Activated naive CD4-positive, alpha-beta T cell treated with anti-CD3 and anti-CD28 coated beads, Interleukin-2, amount 50 U/mL, for 24 hours (primary cell): ENCODE data around the gene CD44.

ENCODE experiments used
- H3K27ac Mint-ChIP-seq: one replicate; pipeline ENCODE4 v1.8.0; 2021; ENCODE audit warnings: mild to moderate bottlenecking, mixed read lengths
- H3K27me3 Mint-ChIP-seq: one replicate; pipeline ENCODE4 v1.8.0; 2021; ENCODE audit warnings: mixed read lengths
- H3K36me3 Mint-ChIP-seq: one replicate; pipeline ENCODE4 v1.8.0; 2021; ENCODE audit warnings: mixed read lengths
- H3K4me1 Mint-ChIP-seq: one replicate; pipeline ENCODE4 v1.8.0; 2021; ENCODE audit warnings: mixed read lengths
- H3K4me3 Mint-ChIP-seq: one replicate; pipeline ENCODE4 v1.8.0; 2021; ENCODE audit warnings: mild to moderate bottlenecking, mixed read lengths
- H3K9me3 Mint-ChIP-seq: one replicate; pipeline ENCODE4 v1.8.0; 2021; ENCODE audit warnings: mixed read lengths

CD44 gene

GRCh38 chr11:35169112-35169511 is 30.1 kb downstream of the CD44 start:
- no peaks in the 10 kb centered on the region for H3K9me3 Mint-ChIP-seq
- H3K36me3 Mint-ChIP-seq = peaks cover 36% of the 10 kb centered on the region
- H3K27ac Mint-ChIP-seq = peak overlapping the region; percentile 97
- peaks cover 100% of the 10 kb centered on the region for H3K4me1 Mint-ChIP-seq
- H3K27me3 Mint-ChIP-seq = no peaks in the 10 kb centered on the region
- peak overlapping the region; percentile 69 for H3K4me3 Mint-ChIP-seq

GRCh38 chr11:35169754-35170153 is 30.8 kb downstream of the CD44 start:
- H3K4me3 Mint-ChIP-seq = peak overlapping the region; percentile 69
- peak overlapping the region; percentile 97 for H3K27ac Mint-ChIP-seq
- H3K27me3 Mint-ChIP-seq = no peaks in the 10 kb centered on the region
- peaks cover 41% of the 10 kb centered on the region for H3K36me3 Mint-ChIP-seq
- peaks cover 100% of the 10 kb centered on the region for H3K4me1 Mint-ChIP-seq
- H3K9me3 Mint-ChIP-seq = no peaks in the 10 kb centered on the region

- peak overlapping the region; percentile 57 for H3K4me3 Mint-ChIP-seq
- no peaks in the 10 kb centered on the region for H3K9me3 Mint-ChIP-seq
- peak overlapping the region; percentile 97 for H3K27ac Mint-ChIP-seq
- peaks cover 100% of the 10 kb centered on the region for H3K4me1 Mint-ChIP-seq
- H3K36me3 Mint-ChIP-seq = peaks cover 47% of the 10 kb centered on the region
- H3K27me3 Mint-ChIP-seq = no peaks in the 10 kb centered on the region
These were observed 31.5 kb downstream of the CD44 start for GRCh38 chr11:35170503-35170902.

DNA sequence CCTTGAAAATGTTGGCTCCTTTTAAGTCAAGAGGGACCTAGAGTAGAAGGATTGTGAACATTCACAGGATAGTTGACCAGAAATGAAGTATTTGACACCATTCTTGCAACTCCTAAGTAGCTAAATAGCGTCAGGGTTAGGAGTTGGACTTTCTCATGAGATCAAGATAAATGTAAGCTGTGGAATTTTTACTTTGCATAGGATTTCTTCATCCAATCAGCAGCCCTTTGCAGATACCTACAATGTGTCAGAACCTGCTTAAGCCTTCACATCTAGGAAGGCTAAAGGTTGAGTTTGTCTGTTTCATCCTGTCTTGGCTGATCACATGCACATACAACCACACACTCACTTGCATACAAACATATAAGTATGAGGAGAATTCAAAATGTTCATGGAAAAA is 32.3 kb downstream of the CD44 start:
- no peaks in the 10 kb centered on the region for H3K27me3 Mint-ChIP-seq
- H3K9me3 Mint-ChIP-seq = no peaks in the 10 kb centered on the region
- H3K36me3 Mint-ChIP-seq = peaks cover 47% of the 10 kb centered on the region
- peaks cover 95% of the 10 kb centered on the region for H3K4me1 Mint-ChIP-seq
- H3K27ac Mint-ChIP-seq = peak overlapping the region; percentile 97
- H3K4me3 Mint-ChIP-seq = peak overlapping the region; percentile 47

- peak overlapping the region; percentile 69 for H3K4me3 Mint-ChIP-seq
- H3K9me3 Mint-ChIP-seq = no peaks in the 10 kb centered on the region
- H3K4me1 Mint-ChIP-seq = peaks cover 94% of the 10 kb centered on the region
- H3K27ac Mint-ChIP-seq = peak overlapping the region; percentile 90
- no peaks in the 10 kb centered on the region for H3K27me3 Mint-ChIP-seq
- H3K36me3 Mint-ChIP-seq = peaks cover 52% of the 10 kb centered on the region
These were observed 34.1 kb downstream of the CD44 start for GRCh38 chr11:35173011-35173511.

DNA sequence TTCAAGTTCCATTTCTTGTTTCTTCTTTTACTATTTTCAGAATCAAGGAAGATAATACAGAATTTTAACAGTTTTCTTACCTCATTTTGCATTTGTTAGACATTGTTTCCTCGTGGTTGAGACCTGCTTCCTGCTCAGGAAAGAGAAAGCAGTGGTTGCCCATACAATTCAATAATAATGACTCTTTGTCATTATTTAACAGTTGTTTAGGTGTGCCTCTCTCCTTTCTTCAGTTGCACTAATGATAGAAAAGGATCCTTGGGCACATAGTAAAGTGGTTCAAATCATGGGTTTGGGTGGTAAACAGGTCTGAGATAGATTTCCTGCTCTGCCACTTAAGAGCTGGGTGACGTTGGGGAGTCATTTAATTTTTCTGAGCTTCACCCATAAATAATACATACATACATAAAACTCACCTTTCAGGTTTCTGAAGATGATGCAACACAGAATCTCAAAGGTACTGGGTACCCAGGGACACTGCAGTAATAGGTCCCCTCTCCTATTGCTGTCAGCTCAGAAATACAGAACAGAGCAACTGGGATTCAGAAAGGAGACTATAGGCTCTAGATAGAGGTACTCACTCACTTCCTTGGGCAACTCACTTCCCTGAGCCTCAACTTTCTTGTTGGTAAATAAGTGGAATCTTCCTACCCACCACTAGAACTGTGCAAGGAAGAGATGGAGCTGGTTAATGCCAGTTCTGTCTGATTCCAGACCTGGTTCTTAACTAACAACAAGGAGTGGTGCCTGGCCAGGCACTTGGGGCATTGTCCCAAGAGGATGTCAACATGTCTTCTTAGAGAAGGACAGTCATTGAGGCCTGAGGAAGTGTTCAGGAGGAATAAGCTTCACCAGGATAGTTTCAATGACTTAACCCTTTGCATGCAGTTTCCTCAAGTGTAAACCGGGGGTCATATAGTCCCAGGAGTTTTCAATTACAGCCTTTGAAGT is 34.9 kb downstream of the CD44 start:
- Mint-ChIP-seq H3K4me3 (peak overlapping the region; percentile 73), H3K27me3 (no peaks in the 10 kb centered on the region), H3K36me3 (peaks cover 52% of the 10 kb centered on the region), H3K27ac (peak overlapping the region; percentile 94), H3K9me3 (no peaks in the 10 kb centered on the region), H3K4me1 (peaks cover 94% of the 10 kb centered on the region)

DNA sequence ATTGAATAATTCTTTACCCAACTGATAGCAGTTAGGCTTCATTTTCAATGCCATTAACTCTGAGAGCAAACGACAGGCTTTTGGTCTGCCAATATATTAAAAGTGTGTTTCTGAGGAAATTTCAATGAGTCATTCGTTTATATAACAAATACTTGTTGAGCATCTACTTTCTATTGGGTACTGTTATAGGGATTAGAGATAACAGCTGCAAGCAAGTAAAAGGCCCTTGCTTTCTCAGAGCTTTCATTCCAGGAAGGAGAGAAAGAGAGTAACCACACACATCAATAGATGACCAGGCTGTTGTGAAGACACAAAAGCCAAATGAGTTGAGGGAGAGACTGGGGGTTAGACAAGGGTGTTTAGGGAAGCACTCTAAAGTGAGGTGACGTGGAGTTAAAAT is 35.7 kb downstream of the CD44 start:
- Mint-ChIP-seq H3K4me1 (peaks cover 94% of the 10 kb centered on the region), H3K36me3 (peaks cover 52% of the 10 kb centered on the region), H3K27me3 (no peaks in the 10 kb centered on the region), H3K4me3 (peak overlapping the region; percentile 73), H3K9me3 (no peaks in the 10 kb centered on the region), H3K27ac (peak overlapping the region; percentile 94)

DNA sequence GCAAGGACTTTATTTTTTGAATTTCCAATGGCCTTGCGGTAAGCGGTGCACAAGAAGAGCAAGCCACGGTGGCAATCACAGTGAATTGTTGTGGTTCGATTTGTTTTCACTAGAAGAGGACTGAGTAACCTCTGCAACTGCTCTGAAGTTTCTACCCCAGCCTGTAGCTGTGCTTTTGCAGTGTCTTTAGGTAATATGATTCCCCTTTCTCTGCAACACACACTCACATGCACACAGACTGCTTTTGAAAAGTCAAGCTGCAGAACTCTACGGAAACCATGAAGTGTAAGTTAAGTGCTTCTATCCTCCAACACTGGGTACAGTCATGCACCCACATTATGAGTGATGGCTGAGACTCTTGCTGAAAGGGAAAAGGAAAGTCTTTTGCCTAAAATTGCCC is 38.4 kb downstream of the CD44 start:
- no peaks in the 10 kb centered on the region for H3K27me3 Mint-ChIP-seq
- no peaks in the 10 kb centered on the region for H3K9me3 Mint-ChIP-seq
- H3K36me3 Mint-ChIP-seq = peaks cover 61% of the 10 kb centered on the region
- peak overlapping the region; percentile 96 for H3K27ac Mint-ChIP-seq
- H3K4me3 Mint-ChIP-seq = peak overlapping the region; percentile 78
- peaks cover 91% of the 10 kb centered on the region for H3K4me1 Mint-ChIP-seq

GRCh38 chr11:35178067-35178805 is 39.3 kb downstream of the CD44 start:
- Mint-ChIP-seq H3K4me3 (peak overlapping the region; percentile 78), H3K36me3 (peaks cover 63% of the 10 kb centered on the region), H3K27ac (peak overlapping the region; percentile 96), H3K9me3 (no peaks in the 10 kb centered on the region), H3K27me3 (no peaks in the 10 kb centered on the region), H3K4me1 (peaks cover 91% of the 10 kb centered on the region)

GRCh38 chr11:35178873-35179272 is 39.9 kb downstream of the CD44 start:
- no peaks in the 10 kb centered on the region for H3K9me3 Mint-ChIP-seq
- peak overlapping the region; percentile 96 for H3K27ac Mint-ChIP-seq
- H3K4me1 Mint-ChIP-seq = peaks cover 91% of the 10 kb centered on the region
- peak overlapping the region; percentile 68 for H3K4me3 Mint-ChIP-seq
- H3K27me3 Mint-ChIP-seq = no peaks in the 10 kb centered on the region
- H3K36me3 Mint-ChIP-seq = peaks cover 65% of the 10 kb centered on the region

GRCh38 chr11:35179466-35180135 is 40.6 kb downstream of the CD44 start:
- Mint-ChIP-seq H3K27ac (peak overlapping the region; percentile 96), H3K9me3 (no peaks in the 10 kb centered on the region), H3K4me3 (peak overlapping the region; percentile 68), H3K27me3 (no peaks in the 10 kb centered on the region), H3K36me3 (peaks cover 60% of the 10 kb centered on the region), H3K4me1 (peaks cover 87% of the 10 kb centered on the region)

DNA sequence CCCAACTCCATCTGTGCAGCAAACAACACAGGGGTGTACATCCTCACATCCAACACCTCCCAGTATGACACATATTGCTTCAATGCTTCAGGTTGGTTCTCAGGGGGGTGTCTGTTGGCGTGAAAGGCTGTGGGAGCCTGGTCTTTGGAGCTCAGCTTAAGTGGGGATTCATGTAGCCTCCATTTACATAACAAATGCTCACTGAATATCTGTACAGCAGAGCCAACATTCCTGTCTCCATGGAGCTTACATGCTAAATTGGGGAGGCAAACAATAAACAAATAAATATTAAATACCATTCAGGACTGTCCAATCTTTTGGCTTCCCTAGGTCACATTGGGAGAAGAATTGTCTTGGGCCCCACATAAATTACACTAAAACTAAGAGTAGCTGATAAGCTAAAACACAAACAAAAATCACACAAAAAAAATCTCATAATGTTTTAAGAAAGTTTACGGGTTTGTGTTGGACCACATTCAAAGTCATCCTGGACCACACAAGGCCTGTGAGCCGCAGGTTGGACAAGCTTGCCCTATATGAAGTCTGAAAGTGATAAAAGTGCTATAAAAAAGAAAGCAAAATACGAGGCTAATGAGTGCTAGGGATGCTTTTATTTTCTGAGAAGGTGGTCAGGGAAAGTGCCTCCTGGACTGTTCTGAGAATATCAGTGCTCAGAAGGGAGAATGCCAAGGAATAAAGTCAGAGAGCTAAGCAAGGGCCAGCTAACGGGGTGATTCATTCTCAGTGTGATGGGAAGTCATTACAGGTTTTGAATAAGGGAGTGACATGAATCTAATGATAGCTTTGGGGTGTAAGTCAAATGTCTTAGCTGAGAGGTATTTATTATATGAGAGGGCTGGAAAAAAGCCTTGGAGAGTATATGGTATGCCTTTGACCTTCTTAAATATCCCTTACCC is 41.6 kb downstream of the CD44 start:
- Mint-ChIP-seq H3K4me1 (peaks cover 87% of the 10 kb centered on the region), H3K36me3 (peaks cover 58% of the 10 kb centered on the region), H3K9me3 (no peaks in the 10 kb centered on the region), H3K27me3 (no peaks in the 10 kb centered on the region), H3K27ac (peak overlapping the region; percentile 96), H3K4me3 (peak overlapping the region; percentile 68)

GRCh38 chr11:35182317-35182939 is 43.5 kb downstream of the CD44 start:
- H3K4me3 Mint-ChIP-seq = peak overlapping the region; percentile 74

GRCh38 chr11:35183326-35183925 is 44.5 kb downstream of the CD44 start:
- H3K36me3 Mint-ChIP-seq = peaks cover 63% of the 10 kb centered on the region
- H3K9me3 Mint-ChIP-seq = no peaks in the 10 kb centered on the region
- H3K27ac Mint-ChIP-seq = peak overlapping the region; percentile 93
- peak overlapping the region; percentile 74 for H3K4me3 Mint-ChIP-seq
- peaks cover 82% of the 10 kb centered on the region for H3K4me1 Mint-ChIP-seq
- no peaks in the 10 kb centered on the region for H3K27me3 Mint-ChIP-seq

More at GRCh38 chr11:35182317-35182939, 43.5 kb downstream of the CD44 start:
- H3K27me3 Mint-ChIP-seq = no peaks in the 10 kb centered on the region
- peaks cover 82% of the 10 kb centered on the region for H3K4me1 Mint-ChIP-seq
- H3K36me3 Mint-ChIP-seq = peaks cover 60% of the 10 kb centered on the region
- H3K9me3 Mint-ChIP-seq = no peaks in the 10 kb centered on the region
- peak overlapping the region; percentile 93 for H3K27ac Mint-ChIP-seq
